ENCODE data around the gene SPATA17. TPM values are rescaled to one million over a fixed set of nuclear protein-coding genes. Genes with fewer than 3 reads are reported as not detected.

Gene SPATA17
- total and polyA plus RNA-seq, 2 of the 8 experiments (the other 6 are each of a cell fraction or from before 2014, with no cell fraction given): 0.17 to 0.48 TPM

DNA sequence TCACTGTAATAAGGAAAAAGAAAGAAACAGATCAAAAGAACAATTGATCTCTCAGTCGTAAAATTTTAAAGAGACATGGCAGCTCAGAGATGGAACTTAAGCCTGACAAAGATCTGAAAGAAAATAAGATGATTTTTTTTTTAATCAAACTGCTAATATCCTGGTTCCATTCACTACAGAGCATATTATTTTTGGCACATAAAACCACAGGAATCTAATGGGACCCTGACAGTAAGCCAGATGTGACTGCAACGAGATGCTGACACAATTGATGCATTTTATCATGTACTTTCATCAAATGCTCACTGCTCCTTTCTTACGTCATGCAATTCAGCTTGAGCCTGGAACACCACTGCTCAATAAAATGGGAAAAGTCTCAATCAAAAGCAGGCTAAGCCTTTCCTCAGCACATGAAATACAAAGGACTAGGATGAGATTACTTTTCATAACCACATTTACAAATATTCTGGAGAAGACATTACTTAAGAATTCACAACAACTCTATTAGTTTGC lies 16.9 kb upstream of the SPATA17 start (continued):
- TF ChIP-seq, protein P1, sequence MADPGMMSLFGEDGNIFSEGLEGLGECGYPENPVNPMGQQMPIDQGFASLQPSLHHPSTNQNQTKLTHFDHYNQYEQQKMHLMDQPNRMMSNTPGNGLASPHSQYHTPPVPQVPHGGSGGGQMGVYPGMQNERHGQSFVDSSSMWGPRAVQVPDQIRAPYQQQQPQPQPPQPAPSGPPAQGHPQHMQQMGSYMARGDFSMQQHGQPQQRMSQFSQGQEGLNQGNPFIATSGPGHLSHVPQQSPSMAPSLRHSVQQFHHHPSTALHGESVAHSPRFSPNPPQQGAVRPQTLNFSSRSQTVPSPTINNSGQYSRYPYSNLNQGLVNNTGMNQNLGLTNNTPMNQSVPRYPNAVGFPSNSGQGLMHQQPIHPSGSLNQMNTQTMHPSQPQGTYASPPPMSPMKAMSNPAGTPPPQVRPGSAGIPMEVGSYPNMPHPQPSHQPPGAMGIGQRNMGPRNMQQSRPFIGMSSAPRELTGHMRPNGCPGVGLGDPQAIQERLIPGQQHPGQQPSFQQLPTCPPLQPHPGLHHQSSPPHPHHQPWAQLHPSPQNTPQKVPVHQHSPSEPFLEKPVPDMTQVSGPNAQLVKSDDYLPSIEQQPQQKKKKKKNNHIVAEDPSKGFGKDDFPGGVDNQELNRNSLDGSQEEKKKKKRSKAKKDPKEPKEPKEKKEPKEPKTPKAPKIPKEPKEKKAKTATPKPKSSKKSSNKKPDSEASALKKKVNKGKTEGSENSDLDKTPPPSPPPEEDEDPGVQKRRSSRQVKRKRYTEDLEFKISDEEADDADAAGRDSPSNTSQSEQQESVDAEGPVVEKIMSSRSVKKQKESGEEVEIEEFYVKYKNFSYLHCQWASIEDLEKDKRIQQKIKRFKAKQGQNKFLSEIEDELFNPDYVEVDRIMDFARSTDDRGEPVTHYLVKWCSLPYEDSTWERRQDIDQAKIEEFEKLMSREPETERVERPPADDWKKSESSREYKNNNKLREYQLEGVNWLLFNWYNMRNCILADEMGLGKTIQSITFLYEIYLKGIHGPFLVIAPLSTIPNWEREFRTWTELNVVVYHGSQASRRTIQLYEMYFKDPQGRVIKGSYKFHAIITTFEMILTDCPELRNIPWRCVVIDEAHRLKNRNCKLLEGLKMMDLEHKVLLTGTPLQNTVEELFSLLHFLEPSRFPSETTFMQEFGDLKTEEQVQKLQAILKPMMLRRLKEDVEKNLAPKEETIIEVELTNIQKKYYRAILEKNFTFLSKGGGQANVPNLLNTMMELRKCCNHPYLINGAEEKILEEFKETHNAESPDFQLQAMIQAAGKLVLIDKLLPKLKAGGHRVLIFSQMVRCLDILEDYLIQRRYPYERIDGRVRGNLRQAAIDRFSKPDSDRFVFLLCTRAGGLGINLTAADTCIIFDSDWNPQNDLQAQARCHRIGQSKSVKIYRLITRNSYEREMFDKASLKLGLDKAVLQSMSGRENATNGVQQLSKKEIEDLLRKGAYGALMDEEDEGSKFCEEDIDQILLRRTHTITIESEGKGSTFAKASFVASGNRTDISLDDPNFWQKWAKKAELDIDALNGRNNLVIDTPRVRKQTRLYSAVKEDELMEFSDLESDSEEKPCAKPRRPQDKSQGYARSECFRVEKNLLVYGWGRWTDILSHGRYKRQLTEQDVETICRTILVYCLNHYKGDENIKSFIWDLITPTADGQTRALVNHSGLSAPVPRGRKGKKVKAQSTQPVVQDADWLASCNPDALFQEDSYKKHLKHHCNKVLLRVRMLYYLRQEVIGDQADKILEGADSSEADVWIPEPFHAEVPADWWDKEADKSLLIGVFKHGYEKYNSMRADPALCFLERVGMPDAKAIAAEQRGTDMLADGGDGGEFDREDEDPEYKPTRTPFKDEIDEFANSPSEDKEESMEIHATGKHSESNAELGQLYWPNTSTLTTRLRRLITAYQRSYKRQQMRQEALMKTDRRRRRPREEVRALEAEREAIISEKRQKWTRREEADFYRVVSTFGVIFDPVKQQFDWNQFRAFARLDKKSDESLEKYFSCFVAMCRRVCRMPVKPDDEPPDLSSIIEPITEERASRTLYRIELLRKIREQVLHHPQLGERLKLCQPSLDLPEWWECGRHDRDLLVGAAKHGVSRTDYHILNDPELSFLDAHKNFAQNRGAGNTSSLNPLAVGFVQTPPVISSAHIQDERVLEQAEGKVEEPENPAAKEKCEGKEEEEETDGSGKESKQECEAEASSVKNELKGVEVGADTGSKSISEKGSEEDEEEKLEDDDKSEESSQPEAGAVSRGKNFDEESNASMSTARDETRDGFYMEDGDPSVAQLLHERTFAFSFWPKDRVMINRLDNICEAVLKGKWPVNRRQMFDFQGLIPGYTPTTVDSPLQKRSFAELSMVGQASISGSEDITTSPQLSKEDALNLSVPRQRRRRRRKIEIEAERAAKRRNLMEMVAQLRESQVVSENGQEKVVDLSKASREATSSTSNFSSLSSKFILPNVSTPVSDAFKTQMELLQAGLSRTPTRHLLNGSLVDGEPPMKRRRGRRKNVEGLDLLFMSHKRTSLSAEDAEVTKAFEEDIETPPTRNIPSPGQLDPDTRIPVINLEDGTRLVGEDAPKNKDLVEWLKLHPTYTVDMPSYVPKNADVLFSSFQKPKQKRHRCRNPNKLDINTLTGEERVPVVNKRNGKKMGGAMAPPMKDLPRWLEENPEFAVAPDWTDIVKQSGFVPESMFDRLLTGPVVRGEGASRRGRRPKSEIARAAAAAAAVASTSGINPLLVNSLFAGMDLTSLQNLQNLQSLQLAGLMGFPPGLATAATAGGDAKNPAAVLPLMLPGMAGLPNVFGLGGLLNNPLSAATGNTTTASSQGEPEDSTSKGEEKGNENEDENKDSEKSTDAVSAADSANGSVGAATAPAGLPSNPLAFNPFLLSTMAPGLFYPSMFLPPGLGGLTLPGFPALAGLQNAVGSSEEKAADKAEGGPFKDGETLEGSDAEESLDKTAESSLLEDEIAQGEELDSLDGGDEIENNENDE (IDR thresholded peaks at IDR 0.05; ENCODE audit: insufficient replicate concordance, low read length): no peak
- TF ChIP-seq ZNF274 (IDR thresholded peaks at IDR 0.05; ENCODE audit: borderline replicate concordance, extremely low read depth, low read length) (no peak), SIX5 (IDR thresholded peaks at IDR 0.05; ENCODE audit: low read depth, low read length) (no peak), POLR2AphosphoS5 (IDR thresholded peaks at IDR 0.05; ENCODE audit: low read depth, low read length) (no peak), BCL11A (IDR thresholded peaks at IDR 0.05; ENCODE audit: low read depth in 2 of 2, low read length in 2 of 2) (no peak), KDM5A (IDR thresholded peaks at IDR 0.05; ENCODE audit: low read length) (no peak)

All from H1 (cell line).